Astrocyte (in vitro differentiated cells and primary cell): ENCODE results near the gene FASN. TPM values are rescaled to one million over a fixed set of nuclear protein-coding genes. Genes with fewer than 3 reads are reported as not detected.

Experiments used
- DNase-seq: peaks from one replicate; pipeline ENCODE4 v3.0.0-alpha.2; 2010; ENCODE audit warnings: low read depth
- FAIRE-seq: peaks from 2 replicates; lab custom pipeline; 2011; peaks lifted over from hg19 to GRCh38; lab: Jason Lieb, UNC
- H2AFZ ChIP-seq: 2 replicates; pipeline ENCODE4 v1.6.0; 2012; ENCODE audit warnings: low read depth, low read length, inconsistent platforms
- H3K27ac ChIP-seq: 2 replicates; pipeline ENCODE4 v1.5.1; 2011; ENCODE audit warnings: low read depth, low read length, inconsistent platforms
- H3K27me3 ChIP-seq: 2 replicates; pipeline ENCODE4 v1.6.0; 2011; ENCODE audit warnings: low read length, inconsistent platforms; ENCODE audit not compliant: insufficient read depth
- H3K36me3 ChIP-seq: 2 replicates; pipeline ENCODE4 v1.5.1; 2011; ENCODE audit warnings: low read length, inconsistent platforms; ENCODE audit not compliant: insufficient read depth
- H3K4me1 ChIP-seq: 2 replicates; pipeline ENCODE4 v1.5.1; 2011; ENCODE audit warnings: low read length, inconsistent platforms; ENCODE audit not compliant: insufficient read depth
- H3K4me2 ChIP-seq: 2 replicates; pipeline ENCODE4 v1.6.0; 2012; ENCODE audit warnings: low read length, inconsistent platforms
- H3K4me3 ChIP-seq: 2 replicates; pipeline ENCODE4 v1.5.1; 2011; ENCODE audit warnings: low read depth, mild to moderate bottlenecking, low read length, inconsistent platforms; ENCODE audit not compliant: insufficient read depth
- H3K79me2 ChIP-seq: 2 replicates; pipeline ENCODE4 v1.6.0; 2012; ENCODE audit warnings: mild to moderate bottlenecking, low read length, inconsistent platforms; ENCODE audit not compliant: insufficient read depth
- H3K9ac ChIP-seq: 2 replicates; pipeline ENCODE4 v1.6.0; 2012; ENCODE audit warnings: mild to moderate bottlenecking, low read length, inconsistent platforms
- H3K9me3 ChIP-seq: 2 replicates; pipeline ENCODE4 v1.5.1; 2012; ENCODE audit warnings: low read depth, mild to moderate bottlenecking, low read length, inconsistent platforms; ENCODE audit not compliant: insufficient read depth
- H4K20me1 ChIP-seq: 2 replicates; pipeline ENCODE4 v1.6.0; 2012; ENCODE audit warnings: low read length, inconsistent platforms; ENCODE audit not compliant: insufficient read depth
- H3K27ac Mint-ChIP-seq: one replicate; pipeline ENCODE4 v1.8.0; 2021; ENCODE audit warnings: mild to moderate bottlenecking, mixed read lengths; ENCODE audit not compliant: unreplicated experiment
- H3K27me3 Mint-ChIP-seq: one replicate; pipeline ENCODE4 v1.8.0; 2021; ENCODE audit warnings: low read depth, mixed read lengths; ENCODE audit not compliant: unreplicated experiment
- H3K36me3 Mint-ChIP-seq: one replicate; pipeline ENCODE4 v1.8.0; 2021; ENCODE audit warnings: low read depth, mixed read lengths; ENCODE audit not compliant: unreplicated experiment
- H3K4me1 Mint-ChIP-seq: one replicate; pipeline ENCODE4 v1.8.0; 2021; ENCODE audit warnings: low read depth, mixed read lengths; ENCODE audit not compliant: unreplicated experiment
- H3K4me3 Mint-ChIP-seq: one replicate; pipeline ENCODE4 v1.8.0; 2021; ENCODE audit warnings: mild to moderate bottlenecking, moderate library complexity, mixed read lengths; ENCODE audit not compliant: unreplicated experiment
- H3K9me3 Mint-ChIP-seq: one replicate; pipeline ENCODE4 v1.8.0; 2021; ENCODE audit warnings: mild to moderate bottlenecking, mixed read lengths; ENCODE audit not compliant: unreplicated experiment
- CTCF ChIP-seq: IDR thresholded peaks from 2 replicates; pipeline ENCODE4 v1.5.1; 2011; ENCODE audit warnings: low read depth, mild to moderate bottlenecking, inconsistent platforms, low read length, moderate library complexity; ENCODE audit not compliant: insufficient read depth
- EZH2 ChIP-seq: IDR thresholded peaks from 2 replicates; pipeline ENCODE4 v1.6.1; 2012; ENCODE audit warnings: mild to moderate bottlenecking, low read length, inconsistent platforms; ENCODE audit not compliant: insufficient read depth
- total RNA-seq: library from RNA; stranded (reverse); gene quantifications from 2 replicates; pipeline ENCODE4 v1.2.1, GENCODE V29; 2021

The FASN gene
- total RNA-seq, 1 donor from 2014 or later = 203 TPM

GRCh38 chr17:82046903-82047302, 51.1 kb downstream of the FASN start:
- Histone ChIP-seq H3K4me3 (no peak overlapping the region), H3K27me3 (no peaks in the 10 kb centered on the region), H3K27ac (no peak overlapping the region), H3K36me3 (no peaks in the 10 kb centered on the region), H3K4me2 (no peak overlapping the region), H3K4me1 (peaks cover 8% of the 10 kb centered on the region), H3K9ac (no peak overlapping the region), H2AFZ (no peak overlapping the region), H4K20me1 (no peaks in the 10 kb centered on the region), H3K79me2 (peaks cover 11% of the 10 kb centered on the region), H3K9me3 (no peaks in the 10 kb centered on the region)
- FAIRE-seq = no peak
- Mint-ChIP-seq H3K36me3 (peaks cover 10% of the 10 kb centered on the region), H3K4me3 (no peak overlapping the region), H3K27ac (no peak overlapping the region), H3K9me3 (no peaks in the 10 kb centered on the region), H3K27me3 (no peaks in the 10 kb centered on the region), H3K4me1 (peaks cover 5% of the 10 kb centered on the region)
- no peak for TF ChIP-seq CTCF
- no peak for TF ChIP-seq EZH2
- DNase-seq = no peak

- Histone ChIP-seq H3K9ac (no peak overlapping the region), H3K27ac (no peak overlapping the region), H3K4me2 (no peak overlapping the region), H3K79me2 (peaks cover 8% of the 10 kb centered on the region), H3K4me3 (no peak overlapping the region), H4K20me1 (no peaks in the 10 kb centered on the region), H3K9me3 (no peaks in the 10 kb centered on the region), H3K4me1 (peaks cover 8% of the 10 kb centered on the region), H3K36me3 (no peaks in the 10 kb centered on the region), H2AFZ (no peak overlapping the region), H3K27me3 (no peaks in the 10 kb centered on the region)
- FAIRE-seq = no peak
- no peak for DNase-seq
- TF ChIP-seq CTCF (no peak), EZH2 (no peak)
- no peaks in the 10 kb centered on the region for H3K9me3 Mint-ChIP-seq
- no peaks in the 10 kb centered on the region for H3K27me3 Mint-ChIP-seq
- peaks cover 5% of the 10 kb centered on the region for H3K4me1 Mint-ChIP-seq
- H3K36me3 Mint-ChIP-seq = peaks cover 10% of the 10 kb centered on the region
- H3K27ac Mint-ChIP-seq = no peak overlapping the region
- no peak overlapping the region for H3K4me3 Mint-ChIP-seq
Measured at GRCh38 chr17:82045936-82046484, 52.0 kb downstream of the FASN start.

- peaks cover 10% of the 10 kb centered on the region for H3K36me3 Mint-ChIP-seq
- FAIRE-seq = no peak
- no peak overlapping the region for H3K27ac ChIP-seq
Measured at GRCh38 chr17:82043507-82043906, 54.5 kb downstream of the FASN start.

More at GRCh38 chr17:82043507-82043906, 54.5 kb downstream of the FASN start:
- Histone ChIP-seq H3K4me2 (no peak overlapping the region), H2AFZ (no peak overlapping the region), H3K36me3 (no peaks in the 10 kb centered on the region), H3K27me3 (no peaks in the 10 kb centered on the region), H3K9ac (no peak overlapping the region), H3K4me3 (no peak overlapping the region), H3K9me3 (no peaks in the 10 kb centered on the region), H3K79me2 (no peaks in the 10 kb centered on the region), H3K4me1 (no peaks in the 10 kb centered on the region), H4K20me1 (no peaks in the 10 kb centered on the region)
- no peak for DNase-seq
- Mint-ChIP-seq H3K27me3 (peaks cover 2% of the 10 kb centered on the region), H3K4me3 (no peak overlapping the region), H3K27ac (no peak overlapping the region), H3K9me3 (no peaks in the 10 kb centered on the region), H3K4me1 (no peaks in the 10 kb centered on the region)
- TF ChIP-seq EZH2 (no peak), CTCF (no peak)
